Ishikawa (cell line): ENCODE results near the gene CROT.

Experiments used
- CEBPB ChIP-seq: IDR thresholded peaks from 2 replicates; pipeline ENCODE4 v1.6.1; 2012
- CREB1 ChIP-seq: IDR thresholded peaks from 2 replicates; pipeline ENCODE4 v1.6.1; 2012; ENCODE audit warnings: low read depth
- EGR1 ChIP-seq: IDR thresholded peaks from 2 replicates; pipeline ENCODE4 v1.6.1; 2012
- EP300 ChIP-seq: IDR thresholded peaks from 2 replicates; pipeline ENCODE4 v1.6.1; 2012; ENCODE audit warnings: borderline replicate concordance
- FOXM1 ChIP-seq: IDR thresholded peaks from 2 replicates; pipeline ENCODE4 v1.6.1; 2012; ENCODE audit warnings: low read depth, borderline replicate concordance
- MAX ChIP-seq: IDR thresholded peaks from 2 replicates; pipeline ENCODE4 v1.6.1; 2012
- NFIC ChIP-seq: IDR thresholded peaks from 2 replicates; pipeline ENCODE4 v1.6.1; 2012
- RAD21 ChIP-seq: IDR thresholded peaks from 2 replicates; pipeline ENCODE4 v1.6.1; 2012; ENCODE audit warnings: low read depth
- TAF1 ChIP-seq: IDR thresholded peaks from 2 replicates; pipeline ENCODE4 v1.6.1; 2012; ENCODE audit warnings: low read depth, mild to moderate bottlenecking
- TCF12 ChIP-seq: IDR thresholded peaks from 2 replicates; pipeline ENCODE4 v1.6.1; 2012; ENCODE audit warnings: low read depth
- TEAD4 ChIP-seq: IDR thresholded peaks from 2 replicates; pipeline ENCODE4 v1.6.1; 2012
- YY1 ChIP-seq: IDR thresholded peaks from 2 replicates; pipeline ENCODE4 v1.6.1; 2012; ENCODE audit warnings: low read depth
- ZBTB7A ChIP-seq: IDR thresholded peaks from 2 replicates; pipeline ENCODE4 v1.6.1; 2012; ENCODE audit warnings: low read depth
- TF ChIP-seq, protein P1 (sequence below): IDR thresholded peaks from 2 replicates; pipeline ENCODE4 v1.6.1; 2012
- TF ChIP-seq, protein P2 (sequence below): IDR thresholded peaks from 2 replicates; pipeline ENCODE4 v1.6.1; 2012; ENCODE audit warnings: low read depth, mild to moderate bottlenecking

CROT gene

GRCh38 chr7:87354749-87355148 is 9.3 kb downstream of the CROT start:
- TF ChIP-seq NFIC (no peak), EP300 (no peak), YY1 (no peak), ZBTB7A (no peak), RAD21 (no peak), FOXM1 (no peak), CREB1 (no peak), CEBPB (no peak), MAX (no peak), EGR1 (no peak), TCF12 (no peak), TAF1 (no peak), TEAD4 (no peak)
- TF ChIP-seq, protein P1, sequence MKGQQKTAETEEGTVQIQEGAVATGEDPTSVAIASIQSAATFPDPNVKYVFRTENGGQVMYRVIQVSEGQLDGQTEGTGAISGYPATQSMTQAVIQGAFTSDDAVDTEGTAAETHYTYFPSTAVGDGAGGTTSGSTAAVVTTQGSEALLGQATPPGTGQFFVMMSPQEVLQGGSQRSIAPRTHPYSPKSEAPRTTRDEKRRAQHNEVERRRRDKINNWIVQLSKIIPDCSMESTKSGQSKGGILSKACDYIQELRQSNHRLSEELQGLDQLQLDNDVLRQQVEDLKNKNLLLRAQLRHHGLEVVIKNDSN, result no peak
- TF ChIP-seq, protein P2, sequence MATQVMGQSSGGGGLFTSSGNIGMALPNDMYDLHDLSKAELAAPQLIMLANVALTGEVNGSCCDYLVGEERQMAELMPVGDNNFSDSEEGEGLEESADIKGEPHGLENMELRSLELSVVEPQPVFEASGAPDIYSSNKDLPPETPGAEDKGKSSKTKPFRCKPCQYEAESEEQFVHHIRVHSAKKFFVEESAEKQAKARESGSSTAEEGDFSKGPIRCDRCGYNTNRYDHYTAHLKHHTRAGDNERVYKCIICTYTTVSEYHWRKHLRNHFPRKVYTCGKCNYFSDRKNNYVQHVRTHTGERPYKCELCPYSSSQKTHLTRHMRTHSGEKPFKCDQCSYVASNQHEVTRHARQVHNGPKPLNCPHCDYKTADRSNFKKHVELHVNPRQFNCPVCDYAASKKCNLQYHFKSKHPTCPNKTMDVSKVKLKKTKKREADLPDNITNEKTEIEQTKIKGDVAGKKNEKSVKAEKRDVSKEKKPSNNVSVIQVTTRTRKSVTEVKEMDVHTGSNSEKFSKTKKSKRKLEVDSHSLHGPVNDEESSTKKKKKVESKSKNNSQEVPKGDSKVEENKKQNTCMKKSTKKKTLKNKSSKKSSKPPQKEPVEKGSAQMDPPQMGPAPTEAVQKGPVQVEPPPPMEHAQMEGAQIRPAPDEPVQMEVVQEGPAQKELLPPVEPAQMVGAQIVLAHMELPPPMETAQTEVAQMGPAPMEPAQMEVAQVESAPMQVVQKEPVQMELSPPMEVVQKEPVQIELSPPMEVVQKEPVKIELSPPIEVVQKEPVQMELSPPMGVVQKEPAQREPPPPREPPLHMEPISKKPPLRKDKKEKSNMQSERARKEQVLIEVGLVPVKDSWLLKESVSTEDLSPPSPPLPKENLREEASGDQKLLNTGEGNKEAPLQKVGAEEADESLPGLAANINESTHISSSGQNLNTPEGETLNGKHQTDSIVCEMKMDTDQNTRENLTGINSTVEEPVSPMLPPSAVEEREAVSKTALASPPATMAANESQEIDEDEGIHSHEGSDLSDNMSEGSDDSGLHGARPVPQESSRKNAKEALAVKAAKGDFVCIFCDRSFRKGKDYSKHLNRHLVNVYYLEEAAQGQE, result no peak

- TF ChIP-seq CREB1, result no peak
- no peak for TF ChIP-seq ZBTB7A
- TF ChIP-seq, protein P1, result no peak
These were observed 11.0 kb downstream of the CROT start for GRCh38 chr7:87356448-87356847.

- no peak for TF ChIP-seq TAF1
- TF ChIP-seq EGR1, result no peak
- TF ChIP-seq NFIC, result no peak
- TF ChIP-seq YY1, result no peak
- no peak for TF ChIP-seq MAX
- TF ChIP-seq RAD21, result no peak
- TF ChIP-seq, protein P2, result no peak
- TF ChIP-seq FOXM1, result no peak
- no peak for TF ChIP-seq TEAD4
- TF ChIP-seq CEBPB, result no peak
- no peak for TF ChIP-seq ZBTB7A
- TF ChIP-seq CREB1, result no peak
- TF ChIP-seq, protein P1, result no peak
- TF ChIP-seq TCF12, result no peak
- TF ChIP-seq EP300, result no peak
These were observed 13.9 kb downstream of the CROT start for GRCh38 chr7:87359366-87359765.

DNA sequence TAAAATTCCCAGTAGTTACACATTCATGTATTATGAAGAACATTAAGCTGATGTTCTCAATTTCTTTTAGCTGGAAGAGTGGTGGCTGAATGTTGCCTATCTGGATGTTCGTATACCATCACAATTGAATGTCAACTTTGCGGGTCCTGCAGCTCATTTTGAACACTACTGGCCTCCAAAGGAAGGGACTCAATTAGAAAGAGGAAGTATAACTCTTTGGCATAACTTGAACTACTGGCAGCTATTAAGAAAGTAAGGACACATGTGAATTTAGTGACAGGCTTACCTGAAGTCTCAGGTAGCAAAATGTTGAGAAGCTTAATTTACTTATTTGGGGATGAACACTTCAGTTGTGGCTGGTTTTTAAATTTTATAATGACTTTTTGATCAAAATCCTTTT is 15.9 kb downstream of the CROT start:
- TF ChIP-seq YY1, result no peak
- TF ChIP-seq, protein P1, result no peak
- TF ChIP-seq CEBPB, result no peak
- TF ChIP-seq TAF1, result no peak
- no peak for TF ChIP-seq NFIC

- TF ChIP-seq TCF12, result no peak
- TF ChIP-seq FOXM1, result no peak
These were observed 17.9 kb downstream of the CROT start for GRCh38 chr7:87363342-87363741.

- TF ChIP-seq MAX (no peak), EP300 (no peak), ZBTB7A (no peak), CREB1 (no peak)
These were observed 18.8 kb downstream of the CROT start for GRCh38 chr7:87364246-87364645.
